ENCODE results near the gene WDR38. TPM values are rescaled to one million over a fixed set of nuclear protein-coding genes. Genes with fewer than 3 reads are reported as not detected.
"Not testable (repeated sequence)": the region's sequence is repeated elsewhere in the genome, so short reads cannot be mapped to it uniquely, and the experiment has no call there.

The WDR38 gene
- total RNA-seq, 2 donors from 2014 or later = not detected

GRCh38 chr9:124841075-124841821, 12.0 kb upstream of the WDR38 start:
- peaks cover 0 to 6% of the 10 kb centered on the region in 2 donors for H3K4me1 Mint-ChIP-seq (ENCODE audit: low read depth in 2 of 2)

DNA sequence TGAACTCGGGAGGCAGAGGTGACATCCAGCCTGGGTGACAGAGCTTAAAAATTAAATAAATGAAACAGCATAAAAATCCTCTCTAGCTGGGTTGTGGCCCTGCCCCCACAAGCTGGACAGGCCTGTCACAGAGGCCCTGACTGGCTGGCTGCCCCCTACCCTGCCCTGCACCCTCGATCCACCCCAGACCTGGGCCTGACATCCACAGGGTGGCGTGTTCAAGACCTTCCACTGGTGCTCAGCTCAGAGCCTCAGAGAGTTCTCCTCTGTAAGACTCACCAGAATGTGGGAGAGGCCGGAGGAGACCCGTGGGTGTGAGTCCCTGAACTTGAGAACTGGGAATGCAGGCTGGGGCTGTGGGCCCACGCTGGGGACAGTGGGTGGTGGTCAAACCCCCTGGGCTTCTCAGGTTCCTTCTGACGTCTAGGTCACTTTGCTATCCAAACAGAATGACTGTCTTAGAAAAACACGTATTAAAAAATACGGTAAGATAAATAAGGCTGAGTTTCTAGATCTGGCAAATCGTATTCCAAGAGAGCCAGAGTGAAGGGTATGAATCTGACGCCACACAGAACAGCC, 9.7 kb upstream of the WDR38 start:
- no peak overlapping the region for H3K27ac Mint-ChIP-seq
- H3K27me3 Mint-ChIP-seq = no peaks in the 10 kb centered on the region
- H3K9me3 Mint-ChIP-seq = no peaks in the 10 kb centered on the region
- no peak overlapping the region for H3K4me3 Mint-ChIP-seq
- no peaks in the 10 kb centered on the region for H3K36me3 Mint-ChIP-seq
- peaks cover 0 to 6% of the 10 kb centered on the region in 2 donors for H3K4me1 Mint-ChIP-seq (ENCODE audit: low read depth in 2 of 2)
- no peak for DNase-seq (ENCODE audit: low spot score)
- ATAC-seq = peak in 1 of 2 donors; percentile 20

More at GRCh38 chr9:124841075-124841821, 12.0 kb upstream of the WDR38 start:
- Mint-ChIP-seq H3K36me3 (no peaks in the 10 kb centered on the region), H3K4me3 (no peak overlapping the region), H3K27me3 (peaks cover 6 to 8% of the 10 kb centered on the region in 2 donors), H3K9me3 (no peaks in the 10 kb centered on the region), H3K27ac (no peak overlapping the region)
- ATAC-seq = no peak
- no peak for DNase-seq (ENCODE audit: low spot score)

GRCh38 chr9:124844291-124844690, 9.0 kb upstream of the WDR38 start:
- peaks cover 0 to 6% of the 10 kb centered on the region in 2 donors for H3K4me1 Mint-ChIP-seq (ENCODE audit: low read depth in 2 of 2)
- no peak for DNase-seq (ENCODE audit: low spot score)
- no peak overlapping the region for H3K4me3 Mint-ChIP-seq
- no peaks in the 10 kb centered on the region for H3K27me3 Mint-ChIP-seq
- H3K36me3 Mint-ChIP-seq = no peaks in the 10 kb centered on the region
- no peak for ATAC-seq
- no peaks in the 10 kb centered on the region for H3K9me3 Mint-ChIP-seq
- no peak overlapping the region for H3K27ac Mint-ChIP-seq

- not testable (repeated sequence) for H3K4me1 Mint-ChIP-seq (ENCODE audit: low read depth in 2 of 2); H3K4me3 Mint-ChIP-seq; H3K27ac Mint-ChIP-seq; H3K36me3 Mint-ChIP-seq; DNase-seq (ENCODE audit: low spot score); ATAC-seq; H3K9me3 Mint-ChIP-seq; H3K27me3 Mint-ChIP-seq
Measured at GRCh38 chr9:124846467-124846866, 6.8 kb upstream of the WDR38 start.

GRCh38 chr9:124846969-124847368, 6.3 kb upstream of the WDR38 start:
- ATAC-seq = no peak

DNA sequence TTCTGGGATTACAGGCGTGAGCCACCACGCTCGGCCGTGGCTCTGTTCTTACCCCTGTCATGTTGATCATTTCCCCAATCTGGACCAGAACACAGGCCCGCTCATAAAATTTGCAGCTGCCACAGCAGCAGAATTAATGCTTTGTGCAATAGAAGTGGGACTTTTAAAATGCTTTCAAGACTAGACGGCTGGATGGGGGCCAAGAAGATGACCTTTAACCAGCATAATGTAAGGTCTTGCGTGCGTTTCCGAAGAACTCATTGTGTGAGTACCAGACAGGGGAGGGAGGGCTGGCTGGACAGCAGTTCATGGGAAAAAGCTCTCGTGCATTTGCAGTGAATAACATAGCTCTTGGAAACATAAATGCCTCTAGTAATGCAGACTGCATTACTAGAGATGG, 3.5 kb upstream of the WDR38 start:
- no peaks in the 10 kb centered on the region for H3K36me3 Mint-ChIP-seq
- no peaks in the 10 kb centered on the region for H3K9me3 Mint-ChIP-seq
- DNase-seq (ENCODE audit: low spot score) (peak; percentile 53), ATAC-seq (no peak)
- H3K4me3 Mint-ChIP-seq = no peak overlapping the region
- H3K4me1 Mint-ChIP-seq (ENCODE audit: low read depth in 2 of 2) = peaks cover 6 to 11% of the 10 kb centered on the region in 2 donors
- no peaks in the 10 kb centered on the region for H3K27me3 Mint-ChIP-seq
- no peak overlapping the region for H3K27ac Mint-ChIP-seq

More at GRCh38 chr9:124846969-124847368, 6.3 kb upstream of the WDR38 start:
- no peak overlapping the region for H3K27ac Mint-ChIP-seq
- no peaks in the 10 kb centered on the region for H3K36me3 Mint-ChIP-seq
- H3K27me3 Mint-ChIP-seq = no peaks in the 10 kb centered on the region
- DNase-seq (ENCODE audit: low spot score) = no peak
- H3K9me3 Mint-ChIP-seq = no peaks in the 10 kb centered on the region
- H3K4me1 Mint-ChIP-seq (ENCODE audit: low read depth in 2 of 2) = peaks cover 0 to 9% of the 10 kb centered on the region in 2 donors
- no peak overlapping the region for H3K4me3 Mint-ChIP-seq

DNA sequence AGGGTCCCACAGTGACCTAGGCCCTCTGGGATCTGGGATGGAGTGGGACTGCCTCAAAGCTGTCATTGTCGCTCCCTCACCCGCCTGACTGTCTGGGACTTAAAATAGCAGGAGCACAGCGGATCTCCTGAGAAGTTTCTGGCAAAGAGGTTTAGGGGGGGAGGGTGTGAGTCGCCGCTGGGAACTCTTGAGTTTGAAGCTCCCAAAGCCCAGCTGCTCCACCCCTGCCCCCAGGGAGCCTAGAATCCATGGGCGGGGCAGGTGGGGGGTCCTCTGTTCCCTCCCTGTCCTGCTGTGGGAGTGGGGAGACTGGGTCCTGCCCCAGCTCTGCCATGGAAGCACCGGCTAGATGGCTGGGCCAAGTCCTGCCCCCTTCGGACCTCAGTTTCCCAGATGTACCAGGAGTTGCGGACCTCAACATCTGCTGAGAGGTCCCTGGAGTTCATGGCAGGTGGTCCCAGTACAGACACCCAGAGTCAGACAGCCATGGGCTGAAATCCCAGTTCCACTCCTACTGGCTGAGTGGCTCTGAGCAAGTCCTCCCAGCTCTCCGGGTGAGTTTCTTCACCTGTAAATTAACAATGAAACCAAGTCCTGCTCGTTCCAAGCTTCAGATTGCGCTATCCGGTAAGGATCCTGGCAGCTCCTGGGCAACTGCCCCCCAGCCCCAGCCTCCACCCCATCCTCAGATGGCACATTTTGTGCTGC, 985 bp upstream of the WDR38 start:
- H3K27me3 Mint-ChIP-seq = no peaks in the 10 kb centered on the region
- no peaks in the 10 kb centered on the region for H3K9me3 Mint-ChIP-seq
- H3K27ac Mint-ChIP-seq = peak overlapping the region; percentile 21 to 81
- H3K4me3 Mint-ChIP-seq = peak overlapping the region; percentile 69
- ATAC-seq (no peak), DNase-seq (ENCODE audit: low spot score) (peak; percentile 56)
- H3K36me3 Mint-ChIP-seq = no peaks in the 10 kb centered on the region
- H3K4me1 Mint-ChIP-seq (ENCODE audit: low read depth in 2 of 2) = peaks cover 12 to 16% of the 10 kb centered on the region in 2 donors

DNA sequence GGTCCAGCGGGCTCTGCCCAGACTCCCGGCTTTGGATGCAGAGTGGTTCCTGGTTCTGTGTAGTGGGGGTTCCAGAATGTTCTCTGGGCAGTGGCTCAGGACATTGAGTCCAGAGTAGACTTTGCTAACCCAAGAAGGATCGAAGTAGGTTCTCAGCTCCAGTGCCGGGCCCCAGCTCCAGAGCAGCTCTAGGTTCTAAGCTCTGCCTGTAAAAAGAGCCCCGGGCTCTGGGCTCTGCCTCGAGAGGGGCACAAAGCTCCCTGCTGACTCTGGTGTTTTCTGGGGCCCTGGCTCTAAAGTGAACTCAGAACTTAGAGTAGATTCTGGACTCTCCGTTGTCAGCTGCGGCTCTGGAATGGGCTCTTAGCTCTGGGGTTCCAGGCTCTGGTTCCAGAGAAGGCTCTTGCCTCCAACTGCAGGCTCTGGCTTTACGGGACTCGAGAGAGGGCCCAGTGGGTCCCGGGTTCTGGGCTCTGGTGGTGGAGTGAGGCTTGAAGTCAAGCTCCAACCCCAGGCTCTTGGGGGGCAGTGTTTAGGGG, 414 bp downstream of the WDR38 start:
- Mint-ChIP-seq H3K36me3 (no peaks in the 10 kb centered on the region), H3K4me1 (ENCODE audit: low read depth in 2 of 2) (peaks cover 12 to 16% of the 10 kb centered on the region in 2 donors), H3K4me3 (peak overlapping the region; percentile 69), H3K27ac (peak overlapping the region in 1 of 2 donors; percentile 81), H3K9me3 (no peaks in the 10 kb centered on the region), H3K27me3 (no peaks in the 10 kb centered on the region)
- ATAC-seq (no peak), DNase-seq (ENCODE audit: low spot score) (peak; percentile 54)

DNA sequence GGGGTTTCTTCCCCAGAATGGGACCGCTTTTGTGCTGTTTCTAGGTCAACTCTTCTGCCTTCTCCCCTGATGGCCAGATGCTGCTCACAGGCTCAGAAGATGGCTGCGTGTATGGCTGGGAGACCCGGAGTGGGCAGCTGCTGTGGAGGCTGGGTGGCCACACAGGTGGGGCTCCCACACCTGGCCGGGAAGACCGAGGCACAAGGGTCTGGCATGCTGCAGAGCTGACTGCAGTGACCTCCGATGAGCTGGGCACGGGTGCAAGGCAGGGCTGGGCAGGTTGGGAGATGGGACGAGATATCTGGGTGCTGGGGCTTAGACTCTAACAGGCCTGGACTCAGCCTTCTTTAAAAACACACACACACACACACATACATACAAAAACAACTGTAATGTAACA, 901 bp downstream of the WDR38 start:
- Mint-ChIP-seq H3K36me3 (no peaks in the 10 kb centered on the region), H3K27ac (peak overlapping the region in 1 of 2 donors; percentile 62), H3K4me1 (ENCODE audit: low read depth in 2 of 2) (peaks cover 12 to 16% of the 10 kb centered on the region in 2 donors), H3K27me3 (no peaks in the 10 kb centered on the region), H3K9me3 (no peaks in the 10 kb centered on the region), H3K4me3 (no peak overlapping the region)
- DNase-seq (ENCODE audit: low spot score) (no peak), ATAC-seq (no peak)

GRCh38 chr9:124854822-124855221, 1.6 kb downstream of the WDR38 start:
- ATAC-seq (no peak), DNase-seq (ENCODE audit: low spot score) (no peak)
- peaks cover 17 to 22% of the 10 kb centered on the region in 2 donors for H3K4me1 Mint-ChIP-seq (ENCODE audit: low read depth in 2 of 2)
- peaks cover 6% of the 10 kb centered on the region for H3K36me3 Mint-ChIP-seq
- no peaks in the 10 kb centered on the region for H3K27me3 Mint-ChIP-seq
- peak overlapping the region; percentile 4 for H3K4me3 Mint-ChIP-seq
- peak overlapping the region; percentile 62 to 66 for H3K27ac Mint-ChIP-seq
- H3K9me3 Mint-ChIP-seq = no peaks in the 10 kb centered on the region

GRCh38 chr9:124855566-124855943, 2.3 kb downstream of the WDR38 start:
- Mint-ChIP-seq H3K27ac (peak overlapping the region; percentile 62 to 66), H3K9me3 (no peaks in the 10 kb centered on the region)

GRCh38 chr9:124855944-124856765, 2.9 kb downstream of the WDR38 start:
- H3K27ac Mint-ChIP-seq = peak overlapping the region in 1 of 2 donors; percentile 62
- H3K4me1 Mint-ChIP-seq (ENCODE audit: low read depth in 2 of 2) = peaks cover 27 to 28% of the 10 kb centered on the region in 2 donors
- H3K4me3 Mint-ChIP-seq = no peak overlapping the region
- peak in 1 of 2 donors; percentile 2 for ATAC-seq
- H3K27me3 Mint-ChIP-seq = no peaks in the 10 kb centered on the region
- no peak for DNase-seq (ENCODE audit: low spot score)
- H3K36me3 Mint-ChIP-seq = peaks cover 14% of the 10 kb centered on the region
- H3K9me3 Mint-ChIP-seq = no peaks in the 10 kb centered on the region

More at GRCh38 chr9:124855566-124855943, 2.3 kb downstream of the WDR38 start:
- ATAC-seq (no peak), DNase-seq (ENCODE audit: low spot score) (no peak)
- H3K4me3 Mint-ChIP-seq = no peak overlapping the region
- no peaks in the 10 kb centered on the region for H3K27me3 Mint-ChIP-seq
- peaks cover 24 to 29% of the 10 kb centered on the region in 2 donors for H3K4me1 Mint-ChIP-seq (ENCODE audit: low read depth in 2 of 2)
- H3K36me3 Mint-ChIP-seq = peaks cover 13% of the 10 kb centered on the region

DNA sequence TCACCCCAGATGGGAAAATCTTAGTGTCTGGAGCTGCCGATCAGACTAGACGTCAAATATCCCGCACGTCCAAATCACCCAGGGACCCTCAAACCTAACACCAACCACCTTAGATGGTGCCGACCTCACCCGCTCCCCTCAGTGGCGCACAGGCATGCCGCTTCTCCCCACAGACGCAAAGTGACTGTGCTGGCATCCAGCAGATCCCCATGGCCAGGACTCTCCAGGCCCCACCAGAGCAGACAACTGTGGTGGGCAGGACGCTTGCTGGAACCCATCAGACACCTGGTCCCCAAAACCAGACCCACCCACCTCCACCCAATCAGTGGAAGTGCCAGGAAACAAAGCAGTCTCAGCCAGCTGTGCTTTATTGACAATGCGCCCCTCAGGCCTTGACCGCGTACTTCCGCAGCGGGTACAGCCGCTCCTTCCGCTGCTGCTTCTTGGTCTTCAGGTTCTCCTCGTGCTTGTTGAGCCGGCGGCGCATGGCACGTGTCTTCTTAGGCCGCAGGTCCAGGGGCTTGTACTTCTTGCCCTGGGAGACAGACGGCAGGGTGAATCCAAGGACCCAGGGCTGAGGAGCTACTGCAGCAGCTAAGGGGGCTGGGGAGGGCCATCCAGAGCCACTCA, 4.4 kb downstream of the WDR38 start:
- H3K36me3 Mint-ChIP-seq = peaks cover 14% of the 10 kb centered on the region

More for the DNA sequence above, 4.4 kb downstream of the WDR38 start:
- no peak overlapping the region for H3K27ac Mint-ChIP-seq
- H3K27me3 Mint-ChIP-seq = no peaks in the 10 kb centered on the region
- peaks cover 27 to 28% of the 10 kb centered on the region in 2 donors for H3K4me1 Mint-ChIP-seq (ENCODE audit: low read depth in 2 of 2)
- ATAC-seq = no peak
- no peak overlapping the region for H3K4me3 Mint-ChIP-seq
- no peak for DNase-seq (ENCODE audit: low spot score)
- H3K9me3 Mint-ChIP-seq = no peaks in the 10 kb centered on the region

All from natural killer cell treated with Interleukin-12 subunit alpha and Interleukin-12 subunit beta and Interleukin-15 and Interleukin-18, amount 100 ng/mL, for 72 hours (primary cell).